K562 (cell line): ENCODE data around the gene BTBD1.
"Not testable (repeated sequence)": the region's sequence is repeated elsewhere in the genome, so short reads cannot be mapped to it uniquely, and the experiment has no call there.

Experiments used
- CBFB ChIP-seq: sonication (generic); formaldehyde crosslinking; IDR thresholded peaks from 2 replicates; pipeline ENCODE4 v1.4.0; 2020; ENCODE audit warnings: mild to moderate bottlenecking, missing genetic modification reagents
- ETV6 ChIP-seq, 3 experiments: fragments of 150-350 bp in 1 of 3; sonication (generic) in 1 of 3; formaldehyde crosslinking in 1 of 3; IDR thresholded peaks; 2 replicates each; pipeline versions ENCODE4 v1.6.1 to v1.8.0; 2014 to 2022; ENCODE audit warnings: borderline replicate concordance in 2 of 3, low read depth in 2 of 3, antibody characterized with exemption in 1 of 3, low read length in 1 of 3, mild to moderate bottlenecking in 1 of 3, missing genetic modification reagents in 1 of 3
- ZBED1 ChIP-seq: IDR thresholded peaks from 2 replicates; pipeline ENCODE4 v1.6.1; 2014
- ZNF232 ChIP-seq: sonication (generic); formaldehyde crosslinking; IDR thresholded peaks from 2 replicates; pipeline ENCODE4 v1.8.0; 2022; ENCODE audit warnings: mild to moderate bottlenecking, missing genetic modification reagents

DNA sequence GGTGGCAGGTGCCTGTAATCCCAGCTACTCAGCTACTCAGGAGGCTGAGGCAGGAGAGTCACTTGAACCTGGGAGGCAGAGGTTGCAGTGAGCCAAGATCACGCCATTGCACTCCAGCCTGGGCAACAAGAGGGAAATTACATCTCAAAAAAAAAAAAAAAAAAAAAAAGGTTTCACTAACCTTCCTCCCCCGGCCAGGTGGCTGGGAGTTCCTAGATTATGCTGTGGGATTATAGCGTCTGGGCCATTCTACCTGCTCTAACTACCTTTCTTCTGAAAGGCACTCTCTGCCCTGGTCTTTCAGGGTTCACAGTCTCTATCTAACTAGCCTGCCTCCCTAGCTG lies 24.9 kb upstream of the BTBD1 start:
- not testable (repeated sequence) for TF ChIP-seq CBFB; ETV6 (IDR thresholded peaks at IDR 0.05; ENCODE audit: borderline replicate concordance in 1 of 2, low read depth in 2 of 2, low read length in 1 of 2); ETV6 (CRISPR knock-in tag; IDR thresholded peaks at IDR 0.05; ENCODE audit: borderline replicate concordance); ZNF232 (CRISPR knock-in tag); ZBED1
